Fibroblast of upper back skin (primary cell): ENCODE data around the gene PLXNC1.

Experiments
- DNase-seq: peaks from one replicate; pipeline ENCODE4 v3.0.0-alpha.2; 2013

The PLXNC1 gene

GRCh38 chr12:94183708-94184379, 35.5 kb downstream of the PLXNC1 start:
- DNase-seq, result no peak

GRCh38 chr12:94184995-94185719, 36.8 kb downstream of the PLXNC1 start:
- no peak for DNase-seq

- DNase-seq, result no peak
These were observed 37.4 kb downstream of the PLXNC1 start for GRCh38 chr12:94185801-94186200.

- DNase-seq, result peak; percentile 69
These were observed 38.2 kb downstream of the PLXNC1 start for GRCh38 chr12:94186278-94187241.

GRCh38 chr12:94187361-94187760, 39.0 kb downstream of the PLXNC1 start:
- DNase-seq, result peak; percentile 43

GRCh38 chr12:94190623-94191022, 42.2 kb downstream of the PLXNC1 start:
- no peak for DNase-seq

- no peak for DNase-seq
These were observed 42.6 kb downstream of the PLXNC1 start for GRCh38 chr12:94191023-94191422.

- DNase-seq, result no peak
These were observed 43.4 kb downstream of the PLXNC1 start for GRCh38 chr12:94191811-94192210.

GRCh38 chr12:94192506-94192905, 44.1 kb downstream of the PLXNC1 start:
- no peak for DNase-seq

- no peak for DNase-seq
These were observed 44.8 kb downstream of the PLXNC1 start for GRCh38 chr12:94193168-94193567.

- DNase-seq, result no peak
These were observed 47.1 kb downstream of the PLXNC1 start for GRCh38 chr12:94195483-94195882.

- no peak for DNase-seq
These were observed 50.1 kb downstream of the PLXNC1 start for GRCh38 chr12:94198469-94198868.

- no peak for DNase-seq
These were observed 50.5 kb downstream of the PLXNC1 start for GRCh38 chr12:94198872-94199271.

GRCh38 chr12:94200069-94200468, 51.7 kb downstream of the PLXNC1 start:
- DNase-seq, result no peak

GRCh38 chr12:94200695-94201094, 52.3 kb downstream of the PLXNC1 start:
- DNase-seq, result no peak

GRCh38 chr12:94202245-94203180, 54.1 kb downstream of the PLXNC1 start:
- no peak for DNase-seq

- DNase-seq, result no peak
These were observed 54.8 kb downstream of the PLXNC1 start for GRCh38 chr12:94203181-94203546.

- peak; percentile 26 for DNase-seq
These were observed 55.4 kb downstream of the PLXNC1 start for GRCh38 chr12:94203796-94204195.

GRCh38 chr12:94204499-94205247, 56.3 kb downstream of the PLXNC1 start:
- DNase-seq, result no peak

- DNase-seq, result no peak
These were observed 57.4 kb downstream of the PLXNC1 start for GRCh38 chr12:94205822-94206221.

- no peak for DNase-seq
These were observed 58.5 kb downstream of the PLXNC1 start for GRCh38 chr12:94206886-94207285.

GRCh38 chr12:94207467-94207848, 59.1 kb downstream of the PLXNC1 start:
- DNase-seq, result peak; percentile 27
